BE2C (cell line): ENCODE measurements around the gene GMPR.

Experiments used
- DNase-seq: peaks from one replicate; pipeline ENCODE4 v3.0.0-alpha.2; 2020
- H3K27me3 ChIP-seq: fragments of 250-450 bp; sonication (Bioruptor Pico); 2 replicates; pipeline ENCODE4 v1.5.1; 2020; ENCODE audit warnings: mild to moderate bottlenecking
- H3K36me3 ChIP-seq: fragments of 250-450 bp; sonication (Bioruptor Pico); 2 replicates; pipeline ENCODE4 v1.5.1; 2020; ENCODE audit warnings: mild to moderate bottlenecking
- H3K4me1 ChIP-seq: fragments of 250-450 bp; sonication (Bioruptor Pico); 2 replicates; pipeline ENCODE4 v1.5.1; 2020
- H3K4me3 ChIP-seq: 2 replicates; pipeline ENCODE4 v1.5.1; 2011; ENCODE audit warnings: low read depth, low read length
- H3K9me3 ChIP-seq: fragments of 250-450 bp; sonication (Bioruptor Pico); 2 replicates; pipeline ENCODE4 v1.5.1; 2020
- CTCF ChIP-seq: IDR thresholded peaks from 2 replicates; pipeline ENCODE4 v1.5.1; 2012; ENCODE audit warnings: mild to moderate bottlenecking, low read depth, low read length

GMPR gene

GRCh38 chr6:16228043-16228442 is 10.3 kb upstream of the GMPR start:
- no peaks in the 10 kb centered on the region for H3K9me3 ChIP-seq
- no peaks in the 10 kb centered on the region; the same call in 1 of the 2 replicates for H3K4me1 ChIP-seq
- no peak overlapping the region for H3K4me3 ChIP-seq
- H3K36me3 ChIP-seq = no peaks in the 10 kb centered on the region
- H3K27me3 ChIP-seq = no peaks in the 10 kb centered on the region
- DNase-seq = no peak
- no peak for TF ChIP-seq CTCF

- Histone ChIP-seq H3K9me3 (no peaks in the 10 kb centered on the region), H3K4me3 (no peak overlapping the region), H3K27me3 (no peaks in the 10 kb centered on the region), H3K4me1 (no peaks in the 10 kb centered on the region; the same call in 1 of the 2 replicates), H3K36me3 (no peaks in the 10 kb centered on the region)
- TF ChIP-seq CTCF = peak; percentile 33
- DNase-seq = no peak
These were observed 9.4 kb upstream of the GMPR start for GRCh38 chr6:16228709-16229665.

GRCh38 chr6:16229700-16230099 is 8.7 kb upstream of the GMPR start:
- Histone ChIP-seq H3K27me3 (no peaks in the 10 kb centered on the region), H3K9me3 (no peaks in the 10 kb centered on the region), H3K4me1 (no peaks in the 10 kb centered on the region; the same call in 1 of the 2 replicates), H3K4me3 (no peak overlapping the region), H3K36me3 (no peaks in the 10 kb centered on the region)
- no peak for TF ChIP-seq CTCF
- DNase-seq = peak; percentile 25

- DNase-seq = no peak
- Histone ChIP-seq H3K27me3 (no peaks in the 10 kb centered on the region), H3K4me1 (no peaks in the 10 kb centered on the region; the same call in 1 of the 2 replicates), H3K9me3 (no peaks in the 10 kb centered on the region), H3K36me3 (no peaks in the 10 kb centered on the region), H3K4me3 (no peak overlapping the region)
- no peak for TF ChIP-seq CTCF
These were observed 7.4 kb upstream of the GMPR start for GRCh38 chr6:16230953-16231352.

- no peaks in the 10 kb centered on the region; the same call in 1 of the 2 replicates for H3K27me3 ChIP-seq
- no peak for TF ChIP-seq CTCF
- DNase-seq = no peak
These were observed 6.3 kb upstream of the GMPR start for GRCh38 chr6:16232086-16232485.

GRCh38 chr6:16236009-16236501 is 2.3 kb upstream of the GMPR start:
- Histone ChIP-seq H3K27me3 (peaks cover 9% of the 10 kb centered on the region), H3K36me3 (no peaks in the 10 kb centered on the region), H3K9me3 (no peaks in the 10 kb centered on the region), H3K4me1 (no peaks in the 10 kb centered on the region), H3K4me3 (no peak overlapping the region)
- TF ChIP-seq CTCF = no peak
- DNase-seq = no peak

More at GRCh38 chr6:16232086-16232485, 6.3 kb upstream of the GMPR start:
- H3K4me1 ChIP-seq = no peaks in the 10 kb centered on the region; the same call in 1 of the 2 replicates
- H3K9me3 ChIP-seq = no peaks in the 10 kb centered on the region
- no peaks in the 10 kb centered on the region for H3K36me3 ChIP-seq
- no peak overlapping the region for H3K4me3 ChIP-seq
